BJ (cell line): Measurements from ENCODE around the gene CDIPT. TPM values are rescaled to one million over a fixed set of nuclear protein-coding genes. Genes with fewer than 3 reads are reported as not detected.

Source experiments
- CTCF ChIA-PET: fragments of 350-600 bp; formaldehyde crosslinking; extraction: SDS; loops from one replicate; lab custom pipeline; 2021; ENCODE audit warnings: antibody characterized with exemption, inconsistent platforms; lab: Yijun Ruan, JAX
- POLR2A ChIA-PET: fragments of 300-600 bp; sonication (Branson Sonifier 250); formaldehyde crosslinking; extraction: SDS; loops from one replicate; lab custom pipeline; 2021; ENCODE audit warnings: antibody characterized with exemption; lab: Charles Lee
- DNase-seq: peaks from one replicate; pipeline ENCODE4 v3.0.0-alpha.2; 2011; ENCODE audit warnings: low read depth
- H3K27me3 ChIP-seq: 2 replicates; pipeline ENCODE4 v1.6.0; 2011; ENCODE audit warnings: low read length; ENCODE audit not compliant: control insufficient read depth, insufficient read depth
- H3K36me3 ChIP-seq: 2 replicates; pipeline ENCODE4 v1.5.1; 2011; ENCODE audit warnings: low read length; ENCODE audit not compliant: control insufficient read depth, insufficient read depth
- H3K4me3 ChIP-seq: 2 replicates; pipeline ENCODE4 v1.5.1; 2011; ENCODE audit warnings: low read depth, mild to moderate bottlenecking, control low read depth, low read length
- CTCF ChIP-seq: IDR thresholded peaks from 2 replicates; pipeline ENCODE4 v1.5.1; 2011; ENCODE audit warnings: low read depth, mild to moderate bottlenecking, control low read depth, inconsistent platforms, low read length, moderate library complexity; ENCODE audit not compliant: insufficient read depth
- polyA plus RNA-seq: library from polyadenylated mRNA; depleted of rRNA; stranded (reverse); fragments of >200 nt; gene quantifications from 2 replicates; pipeline ENCODE4 v1.2.3, GENCODE V29; 2011

The CDIPT gene
- polyA plus RNA-seq, 1 experiment: 225 TPM

DNA sequence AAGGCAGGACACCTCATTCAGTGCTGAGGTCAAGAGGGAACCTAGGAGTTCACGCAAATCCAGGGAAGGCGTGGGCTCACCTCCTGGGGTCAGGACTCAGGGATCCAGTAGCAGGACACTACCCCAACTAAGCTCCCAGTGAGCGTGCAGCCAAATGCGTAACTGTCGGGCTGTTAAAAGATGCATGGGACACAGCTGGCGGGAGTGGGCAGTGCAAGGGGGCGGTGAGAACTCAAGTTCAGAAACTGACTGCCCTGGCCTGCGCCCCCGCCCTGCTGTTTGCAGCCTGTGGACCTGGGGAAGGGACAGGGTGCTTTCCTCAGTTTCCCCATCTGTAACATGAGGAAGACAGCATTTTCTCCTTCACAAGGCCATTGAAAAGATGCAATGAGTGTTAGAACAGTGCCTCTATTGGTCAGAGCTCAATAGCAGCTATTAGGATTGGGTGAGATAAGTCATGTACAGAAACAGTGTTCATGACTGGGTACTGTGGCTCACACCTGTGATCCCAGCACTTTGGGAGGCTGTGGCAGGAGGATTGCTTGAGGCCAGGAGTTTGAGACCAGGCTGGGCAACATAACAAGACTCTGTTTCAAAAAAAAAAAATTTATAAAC lies 20.2 kb downstream of the CDIPT start:
- TF ChIP-seq CTCF: no peak
- Histone ChIP-seq H3K36me3 (peaks cover 57% of the 10 kb centered on the region), H3K27me3 (no peaks in the 10 kb centered on the region), H3K4me3 (no peak overlapping the region)
- DNase-seq: no peak
- ChIA-PET CTCF (no interaction called here), POLR2A (interaction anchor here (0.5 to 0.6 kb wide), 2 partner anchors 18 to 28 kb away, joined by 6 to 21 read pairs; no protein-coding TSS in a partner anchor)

GRCh38 chr16:29841631-29842030 lies 21.4 kb downstream of the CDIPT start:
- peaks cover 54% of the 10 kb centered on the region for H3K36me3 ChIP-seq
- ChIA-PET POLR2A (no interaction called here), CTCF (interaction anchor here (1.1 kb wide), 1 partner anchor 25 kb away, joined by 3 read pairs; no protein-coding TSS in a partner anchor)
- H3K4me3 ChIP-seq: no peak overlapping the region
- no peak for DNase-seq
- TF ChIP-seq CTCF: no peak
- no peaks in the 10 kb centered on the region for H3K27me3 ChIP-seq

GRCh38 chr16:29840240-29840639 lies 22.8 kb downstream of the CDIPT start:
- Histone ChIP-seq H3K4me3 (no peak overlapping the region), H3K27me3 (no peaks in the 10 kb centered on the region), H3K36me3 (peaks cover 49% of the 10 kb centered on the region)
- ChIA-PET POLR2A (no interaction called here), CTCF (no interaction called here)
- DNase-seq: no peak
- TF ChIP-seq CTCF: no peak

DNA sequence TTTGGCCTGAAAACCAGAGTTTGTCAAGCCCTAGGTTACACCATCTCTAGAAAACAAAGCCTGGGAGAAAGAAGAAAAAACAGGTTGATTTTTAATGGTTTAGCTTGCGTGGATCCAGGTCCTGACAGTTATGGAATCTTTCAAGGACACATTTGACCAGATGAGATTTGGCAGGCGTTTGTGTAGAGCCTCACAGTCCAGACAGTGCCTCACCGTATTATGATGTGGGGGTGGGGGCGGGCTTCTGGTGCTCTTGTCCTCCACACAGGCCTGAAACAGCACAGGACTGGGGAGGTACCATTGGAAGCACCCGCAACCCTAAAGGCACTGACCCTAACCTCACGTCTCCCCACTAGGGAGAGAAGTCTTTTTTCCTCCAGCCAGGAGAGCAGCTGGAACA lies 23.2 kb downstream of the CDIPT start:
- DNase-seq: no peak
- ChIA-PET POLR2A (no interaction called here), CTCF (interaction anchor here (1.2 kb wide), 1 partner anchor 24 kb away, joined by 3 read pairs; the partner anchor contains the start of gene PAGR1)
- TF ChIP-seq CTCF: no peak
- Histone ChIP-seq H3K4me3 (no peak overlapping the region), H3K36me3 (peaks cover 45% of the 10 kb centered on the region), H3K27me3 (no peaks in the 10 kb centered on the region)

GRCh38 chr16:29837841-29838240 lies 25.2 kb downstream of the CDIPT start:
- ChIA-PET CTCF (interaction anchor here (1.3 kb wide), 1 partner anchor 10 kb away, joined by 13 read pairs; no protein-coding TSS in a partner anchor), POLR2A (interaction anchor here (0.7 kb wide), 1 partner anchor 15 kb away, joined by 3 read pairs; no protein-coding TSS in a partner anchor)
- no peak for DNase-seq
- no peak for TF ChIP-seq CTCF
- H3K36me3 ChIP-seq: peaks cover 48% of the 10 kb centered on the region
- H3K4me3 ChIP-seq: no peak overlapping the region
- no peaks in the 10 kb centered on the region for H3K27me3 ChIP-seq
